ENCODE data around the gene B3GAT1. TPM values are rescaled to one million over a fixed set of nuclear protein-coding genes. Genes with fewer than 3 reads are reported as not detected.

B3GAT1 gene
- total and polyA plus RNA-seq, 2 experiments from 2014 or later = 4.8 to 28.3 TPM

DNA sequence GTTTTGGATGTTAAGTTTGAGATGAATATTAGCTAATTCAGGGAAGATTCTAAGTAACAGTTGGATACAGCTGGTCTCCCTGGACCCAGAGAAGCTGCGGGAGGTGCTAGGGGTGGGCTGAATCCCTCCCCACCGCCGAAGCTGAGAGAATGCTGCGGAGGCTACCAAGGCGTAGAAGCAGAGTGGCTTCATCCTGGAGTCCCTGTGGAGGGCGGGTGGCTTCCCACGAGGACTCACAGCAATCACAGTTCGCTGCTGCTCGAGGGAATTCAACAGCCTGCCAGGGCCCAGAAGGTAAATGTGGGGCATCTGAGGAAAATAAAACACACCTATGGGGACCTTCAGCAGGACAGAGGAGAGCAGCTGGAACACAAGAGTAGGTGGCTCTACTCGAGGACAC, 11.1 kb upstream of the B3GAT1 start (continued):
- no peak for TF ChIP-seq STAT1 (IDR thresholded peaks at IDR 0.05; ENCODE audit: unreplicated experiment)
- no peak for TF ChIP-seq ZNF331 (CRISPR knock-in tag; IDR thresholded peaks at IDR 0.05; ENCODE audit: low read depth)
- no peak for TF ChIP-seq NANOG (IDR thresholded peaks at IDR 0.05; ENCODE audit: borderline replicate concordance)
- TF ChIP-seq, protein P1, sequence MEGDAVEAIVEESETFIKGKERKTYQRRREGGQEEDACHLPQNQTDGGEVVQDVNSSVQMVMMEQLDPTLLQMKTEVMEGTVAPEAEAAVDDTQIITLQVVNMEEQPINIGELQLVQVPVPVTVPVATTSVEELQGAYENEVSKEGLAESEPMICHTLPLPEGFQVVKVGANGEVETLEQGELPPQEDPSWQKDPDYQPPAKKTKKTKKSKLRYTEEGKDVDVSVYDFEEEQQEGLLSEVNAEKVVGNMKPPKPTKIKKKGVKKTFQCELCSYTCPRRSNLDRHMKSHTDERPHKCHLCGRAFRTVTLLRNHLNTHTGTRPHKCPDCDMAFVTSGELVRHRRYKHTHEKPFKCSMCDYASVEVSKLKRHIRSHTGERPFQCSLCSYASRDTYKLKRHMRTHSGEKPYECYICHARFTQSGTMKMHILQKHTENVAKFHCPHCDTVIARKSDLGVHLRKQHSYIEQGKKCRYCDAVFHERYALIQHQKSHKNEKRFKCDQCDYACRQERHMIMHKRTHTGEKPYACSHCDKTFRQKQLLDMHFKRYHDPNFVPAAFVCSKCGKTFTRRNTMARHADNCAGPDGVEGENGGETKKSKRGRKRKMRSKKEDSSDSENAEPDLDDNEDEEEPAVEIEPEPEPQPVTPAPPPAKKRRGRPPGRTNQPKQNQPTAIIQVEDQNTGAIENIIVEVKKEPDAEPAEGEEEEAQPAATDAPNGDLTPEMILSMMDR (conservative IDR thresholded peaks at IDR 0.05; ENCODE audit: low read depth in 2 of 2) = no peak
- no peak for TF ChIP-seq POLR2AphosphoS5 (IDR thresholded peaks at IDR 0.05; ENCODE audit: low read depth)
- no peak for TF ChIP-seq EZH2 (IDR thresholded peaks at IDR 0.05; ENCODE audit: low read depth, unreplicated experiment)
- no peak for TF ChIP-seq EZH2phosphoT487 (IDR thresholded peaks at IDR 0.05; ENCODE audit: unreplicated experiment)
- TF ChIP-seq, protein P2, sequence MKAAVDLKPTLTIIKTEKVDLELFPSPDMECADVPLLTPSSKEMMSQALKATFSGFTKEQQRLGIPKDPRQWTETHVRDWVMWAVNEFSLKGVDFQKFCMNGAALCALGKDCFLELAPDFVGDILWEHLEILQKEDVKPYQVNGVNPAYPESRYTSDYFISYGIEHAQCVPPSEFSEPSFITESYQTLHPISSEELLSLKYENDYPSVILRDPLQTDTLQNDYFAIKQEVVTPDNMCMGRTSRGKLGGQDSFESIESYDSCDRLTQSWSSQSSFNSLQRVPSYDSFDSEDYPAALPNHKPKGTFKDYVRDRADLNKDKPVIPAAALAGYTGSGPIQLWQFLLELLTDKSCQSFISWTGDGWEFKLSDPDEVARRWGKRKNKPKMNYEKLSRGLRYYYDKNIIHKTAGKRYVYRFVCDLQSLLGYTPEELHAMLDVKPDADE (IDR thresholded peaks at IDR 0.05) = no peak

GRCh38 chr11:134417871-134418840, 6.1 kb upstream of the B3GAT1 start:
- H3K79me2 ChIP-seq (replicated peaks; ENCODE audit: insufficient read depth) = 0 out of 2 replicates have a peak, but pooled peaks cover 3% of the 10 kb centered on the region
- ATAC-seq = no peak

More at GRCh38 chr11:134417871-134418840, 6.1 kb upstream of the B3GAT1 start:
- Histone ChIP-seq H2AFZ (no peak overlapping the region), H3K4me1 (ENCODE audit: insufficient read depth) (peaks cover 30% of the 10 kb centered on the region), H3K36me3 (ENCODE audit: insufficient read depth) (no peaks in the 10 kb centered on the region), H3K4me3 (no peak overlapping the region), H3K27ac (ENCODE audit: low read depth) (no peak overlapping the region), H4K20me1 (replicated peaks; ENCODE audit: insufficient read depth) (no peaks in the 10 kb centered on the region; the same call in 1 of the 2 replicates), H3F3A (replicated peaks; ENCODE audit: low read depth) (0 out of 2 replicates have a peak, but pooled peaks cover 5% of the 10 kb centered on the region), H3K9me2 (ENCODE audit: insufficient read depth) (no peaks in the 10 kb centered on the region; the same call in 1 of the 2 replicates), H3K4me2 (no peak overlapping the region), H3K27me3 (ENCODE audit: insufficient read depth) (no peaks in the 10 kb centered on the region; the same call in 1 of the 2 replicates)
- TF ChIP-seq POLR2AphosphoS5 (IDR thresholded peaks at IDR 0.05; ENCODE audit: low read depth) = no peak
- TF ChIP-seq REST (IDR thresholded peaks at IDR 0.05; ENCODE audit: unreplicated experiment) = peak; percentile 70
- Mint-ChIP-seq H3K27me3 (ENCODE audit: insufficient read depth, low read depth, poor library complexity) (peaks cover 16% of the 10 kb centered on the region), H3K4me1 (peaks cover 36% of the 10 kb centered on the region), H3K4me3 (no peak overlapping the region), H3K27ac (no peak overlapping the region), H3K36me3 (ENCODE audit: low read depth) (no peaks in the 10 kb centered on the region; the same call in 2 of the 3 replicates), H3K9me3 (no peaks in the 10 kb centered on the region)
- DNase-seq (ENCODE audit: low spot score) = peak; percentile 29
